ENCODE results near the gene BAG1. TPM values are rescaled to one million over a fixed set of nuclear protein-coding genes. Genes with fewer than 3 reads are reported as not detected.

The BAG1 gene
- 55.6 and 111 TPM in 2 replicates for total RNA-seq (2014; rRNA removed; shearing (Covaris generic); ENCODE audit: low replicate concordance)

DNA sequence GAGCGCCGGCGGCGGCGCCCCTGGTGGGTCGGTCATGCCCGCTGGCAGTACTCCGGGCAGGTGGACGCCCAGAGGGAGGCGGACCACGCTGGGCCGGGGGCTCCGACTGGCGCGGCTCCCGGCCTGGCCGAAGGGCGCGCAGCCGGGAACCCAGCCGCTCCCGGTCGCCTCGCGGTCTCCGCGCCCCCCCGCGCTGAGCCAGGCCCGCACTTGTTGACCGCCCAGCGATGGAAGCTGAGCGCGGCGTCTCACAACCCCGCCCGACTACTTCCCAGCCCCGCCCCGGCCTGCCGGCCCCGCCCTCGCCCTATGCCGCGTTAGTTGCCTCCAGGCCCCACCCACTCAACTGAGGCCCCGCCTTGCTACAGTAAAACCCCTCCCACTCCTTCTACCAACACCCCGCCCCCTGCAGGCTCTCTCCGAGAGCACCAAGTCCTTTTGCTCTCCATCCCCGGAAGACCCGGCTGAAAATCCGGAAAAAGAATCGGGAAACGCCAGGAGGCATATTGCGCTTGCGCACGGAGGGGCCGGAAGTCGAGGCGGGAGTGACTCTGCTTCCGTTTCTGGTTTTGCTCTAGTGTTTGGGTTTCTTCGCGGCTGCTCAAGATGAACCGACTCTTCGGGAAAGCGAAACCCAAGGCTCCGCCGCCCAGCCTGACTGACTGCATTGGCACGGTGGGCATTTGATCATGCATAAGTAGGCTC, at the start of gene BAG1, which contains the start of gene CHMP5:
BAG1 (minus strand) TSS at position 236 of the 705 bp plus-strand sequence.
CHMP5 (plus strand) TSS at position 577 of the 705 bp plus-strand sequence; CDS start at position 607, 30 bp downstream.
- peaks cover 47% of the 10 kb centered on the region; the same call in 1 of the 2 replicates for H3K36me3 ChIP-seq (ENCODE audit: insufficient read depth, low read length)
- H3K4me1 ChIP-seq (ENCODE audit: low read length): peaks cover 30% of the 10 kb centered on the region
- H3K27me3 ChIP-seq (ENCODE audit: low read length): no peaks in the 10 kb centered on the region
- no peaks in the 10 kb centered on the region for H3K9me3 ChIP-seq (ENCODE audit: low read length)
- peak within 1 kb of the TSS; percentile 93 for H3K9ac ChIP-seq (ENCODE audit: low read length)
- H3K4me2 ChIP-seq (ENCODE audit: low read depth, low read length, poor library complexity, severe bottlenecking): peak within 1 kb of the TSS; percentile 89
- H3K4me3 ChIP-seq (ENCODE audit: low read length): peak within 1 kb of the TSS; percentile 86
- peak; percentile 100 for DNase-seq
- H3K9me2 ChIP-seq (replicated peaks; ENCODE audit: insufficient read depth, low read length): no peaks in the 10 kb centered on the region
- H3K79me2 ChIP-seq (ENCODE audit: low read length): peaks cover 70% of the 10 kb centered on the region
- peak within 1 kb of the TSS; percentile 42 for H3K27ac ChIP-seq (ENCODE audit: low read length)
- peak within 1 kb of the TSS; percentile 59; the same call in 1 of the 2 replicates for H2AFZ ChIP-seq (ENCODE audit: low read length)
- peaks cover 5% of the 10 kb centered on the region; the same call in 1 of the 2 replicates for H4K20me1 ChIP-seq (ENCODE audit: insufficient read depth, low read depth, low read length)

DNA sequence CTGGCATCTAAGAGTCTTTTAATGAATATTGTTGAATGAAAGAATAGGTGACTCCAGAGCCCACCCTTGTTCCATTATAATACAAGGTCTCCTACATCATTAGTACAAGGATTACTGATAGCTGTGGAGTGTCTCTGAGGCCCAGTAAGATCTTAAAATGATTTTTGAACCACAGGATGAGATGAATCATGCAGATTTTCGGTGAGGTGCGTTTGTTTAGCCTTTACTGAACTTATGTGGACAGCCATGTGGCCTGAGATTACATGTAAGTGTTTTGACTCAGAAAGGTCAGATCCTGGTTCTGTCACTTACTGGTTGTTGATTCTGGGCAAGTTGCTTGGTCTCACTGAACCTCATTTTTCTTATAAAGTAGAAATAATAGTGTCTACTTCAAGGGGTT, 47.4 kb upstream of the BAG1 start:
- Histone ChIP-seq H4K20me1 (ENCODE audit: insufficient read depth, low read depth, low read length) (no peaks in the 10 kb centered on the region), H3K9me2 (replicated peaks; ENCODE audit: insufficient read depth, low read length) (no peaks in the 10 kb centered on the region), H3K27ac (ENCODE audit: low read length) (no peak overlapping the region), H3K9ac (ENCODE audit: low read length) (no peak overlapping the region), H3K4me3 (ENCODE audit: low read length) (no peak overlapping the region), H3K27me3 (ENCODE audit: low read length) (no peaks in the 10 kb centered on the region), H3K4me2 (ENCODE audit: low read depth, low read length, poor library complexity, severe bottlenecking) (no peak overlapping the region), H3K9me3 (ENCODE audit: low read length) (no peaks in the 10 kb centered on the region), H3K79me2 (ENCODE audit: low read length) (peaks cover 22% of the 10 kb centered on the region), H3K4me1 (ENCODE audit: low read length) (peaks cover 24% of the 10 kb centered on the region), H3K36me3 (ENCODE audit: insufficient read depth, low read length) (peaks cover 54% of the 10 kb centered on the region), H2AFZ (ENCODE audit: low read length) (no peak overlapping the region)
- DNase-seq: no peak

GRCh38 chr9:33310748-33311147, 46.2 kb upstream of the BAG1 start:
- no peaks in the 10 kb centered on the region for H3K9me2 ChIP-seq (replicated peaks; ENCODE audit: insufficient read depth, low read length)
- H3K4me2 ChIP-seq (ENCODE audit: low read depth, low read length, poor library complexity, severe bottlenecking): no peak overlapping the region
- peak overlapping the region; percentile 55 for H3K27ac ChIP-seq (ENCODE audit: low read length)
- peaks cover 24% of the 10 kb centered on the region for H3K4me1 ChIP-seq (ENCODE audit: low read length)
- no peaks in the 10 kb centered on the region for H3K9me3 ChIP-seq (ENCODE audit: low read length)
- no peaks in the 10 kb centered on the region for H4K20me1 ChIP-seq (ENCODE audit: insufficient read depth, low read depth, low read length)
- DNase-seq: no peak
- H2AFZ ChIP-seq (ENCODE audit: low read length): no peak overlapping the region
- peaks cover 33% of the 10 kb centered on the region for H3K79me2 ChIP-seq (ENCODE audit: low read length)
- H3K27me3 ChIP-seq (ENCODE audit: low read length): no peaks in the 10 kb centered on the region
- no peak overlapping the region for H3K9ac ChIP-seq (ENCODE audit: low read length)
- H3K4me3 ChIP-seq (ENCODE audit: low read length): no peak overlapping the region
- H3K36me3 ChIP-seq (ENCODE audit: insufficient read depth, low read length): peaks cover 54% of the 10 kb centered on the region

GRCh38 chr9:33309903-33310302, 45.4 kb upstream of the BAG1 start:
- peaks cover 40% of the 10 kb centered on the region for H3K79me2 ChIP-seq (ENCODE audit: low read length)
- DNase-seq: no peak
- H3K27me3 ChIP-seq (ENCODE audit: low read length): no peaks in the 10 kb centered on the region
- peak overlapping the region; percentile 55 for H3K27ac ChIP-seq (ENCODE audit: low read length)
- peaks cover 61% of the 10 kb centered on the region for H3K36me3 ChIP-seq (ENCODE audit: insufficient read depth, low read length)
- H3K4me3 ChIP-seq (ENCODE audit: low read length): no peak overlapping the region
- peak overlapping the region; percentile 18 for H3K4me2 ChIP-seq (ENCODE audit: low read depth, low read length, poor library complexity, severe bottlenecking)
- no peaks in the 10 kb centered on the region for H4K20me1 ChIP-seq (ENCODE audit: insufficient read depth, low read depth, low read length)
- no peak overlapping the region for H2AFZ ChIP-seq (ENCODE audit: low read length)
- H3K9ac ChIP-seq (ENCODE audit: low read length): no peak overlapping the region
- no peaks in the 10 kb centered on the region for H3K9me2 ChIP-seq (replicated peaks; ENCODE audit: insufficient read depth, low read length)
- H3K9me3 ChIP-seq (ENCODE audit: low read length): no peaks in the 10 kb centered on the region
- H3K4me1 ChIP-seq (ENCODE audit: low read length): peaks cover 24% of the 10 kb centered on the region

- H3K9me2 ChIP-seq (replicated peaks; ENCODE audit: insufficient read depth, low read length): no peaks in the 10 kb centered on the region
- no peak overlapping the region for H3K9ac ChIP-seq (ENCODE audit: low read length)
- no peak overlapping the region for H3K4me3 ChIP-seq (ENCODE audit: low read length)
- H2AFZ ChIP-seq (ENCODE audit: low read length): no peak overlapping the region
- H3K4me2 ChIP-seq (ENCODE audit: low read depth, low read length, poor library complexity, severe bottlenecking): no peak overlapping the region
- H3K36me3 ChIP-seq (ENCODE audit: insufficient read depth, low read length): peaks cover 62% of the 10 kb centered on the region
- no peak for DNase-seq
- H3K9me3 ChIP-seq (ENCODE audit: low read length): no peaks in the 10 kb centered on the region
- H3K79me2 ChIP-seq (ENCODE audit: low read length): peaks cover 63% of the 10 kb centered on the region
- no peaks in the 10 kb centered on the region for H4K20me1 ChIP-seq (ENCODE audit: insufficient read depth, low read depth, low read length)
- H3K27ac ChIP-seq (ENCODE audit: low read length): no peak overlapping the region
- peaks cover 24% of the 10 kb centered on the region for H3K4me1 ChIP-seq (ENCODE audit: low read length)
- H3K27me3 ChIP-seq (ENCODE audit: low read length): no peaks in the 10 kb centered on the region
These were observed 42.6 kb upstream of the BAG1 start for GRCh38 chr9:33307067-33307466.

DNA sequence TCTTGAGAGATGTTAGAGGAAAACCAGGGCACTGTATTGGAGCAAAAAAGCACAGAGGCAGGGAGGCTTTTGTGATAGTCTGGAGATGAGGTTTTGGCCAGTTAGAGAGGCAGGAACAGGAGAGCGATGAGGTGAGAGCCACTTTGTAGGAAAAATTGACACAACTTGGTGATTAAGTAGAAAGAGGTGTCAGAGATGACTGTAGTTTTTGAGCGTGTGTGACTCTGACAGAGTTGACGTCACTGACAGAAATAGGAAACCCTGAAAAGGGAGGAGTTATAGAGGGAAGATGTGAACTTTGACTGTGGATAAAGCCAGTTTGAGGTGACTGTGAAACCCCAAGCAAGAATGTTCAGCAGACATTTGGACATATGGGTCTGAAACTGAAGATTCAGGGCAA, 41.5 kb upstream of the BAG1 start:
- no peaks in the 10 kb centered on the region for H3K9me2 ChIP-seq (replicated peaks; ENCODE audit: insufficient read depth, low read length)

GRCh38 chr9:33304362-33304761, 39.9 kb upstream of the BAG1 start:
- Histone ChIP-seq H3K9me2 (replicated peaks; ENCODE audit: insufficient read depth, low read length) (no peaks in the 10 kb centered on the region), H3K79me2 (ENCODE audit: low read length) (peaks cover 74% of the 10 kb centered on the region), H3K4me2 (ENCODE audit: low read depth, low read length, poor library complexity, severe bottlenecking) (no peak overlapping the region), H3K9ac (ENCODE audit: low read length) (no peak overlapping the region), H3K4me1 (ENCODE audit: low read length) (peaks cover 10% of the 10 kb centered on the region), H3K9me3 (ENCODE audit: low read length) (no peaks in the 10 kb centered on the region), H3K27me3 (ENCODE audit: low read length) (no peaks in the 10 kb centered on the region), H3K4me3 (ENCODE audit: low read length) (no peak overlapping the region), H4K20me1 (ENCODE audit: insufficient read depth, low read depth, low read length) (0 out of 2 replicates have a peak, but pooled peaks cover 10% of the 10 kb centered on the region), H3K36me3 (ENCODE audit: insufficient read depth, low read length) (peaks cover 74% of the 10 kb centered on the region), H3K27ac (ENCODE audit: low read length) (peak overlapping the region; percentile 8; the same call in 1 of the 2 replicates), H2AFZ (ENCODE audit: low read length) (no peak overlapping the region)
- no peak for DNase-seq

More for the DNA sequence above, 41.5 kb upstream of the BAG1 start:
- no peak for DNase-seq
- Histone ChIP-seq H3K9me3 (ENCODE audit: low read length) (no peaks in the 10 kb centered on the region), H3K9ac (ENCODE audit: low read length) (no peak overlapping the region), H3K36me3 (ENCODE audit: insufficient read depth, low read length) (peaks cover 65% of the 10 kb centered on the region), H3K4me1 (ENCODE audit: low read length) (peaks cover 24% of the 10 kb centered on the region), H3K4me3 (ENCODE audit: low read length) (no peak overlapping the region), H2AFZ (ENCODE audit: low read length) (no peak overlapping the region), H3K27ac (ENCODE audit: low read length) (no peak overlapping the region), H4K20me1 (ENCODE audit: insufficient read depth, low read depth, low read length) (0 out of 2 replicates have a peak, but pooled peaks cover 2% of the 10 kb centered on the region), H3K79me2 (ENCODE audit: low read length) (peaks cover 65% of the 10 kb centered on the region), H3K4me2 (ENCODE audit: low read depth, low read length, poor library complexity, severe bottlenecking) (no peak overlapping the region), H3K27me3 (ENCODE audit: low read length) (no peaks in the 10 kb centered on the region)

GRCh38 chr9:33300546-33300945, 36.0 kb upstream of the BAG1 start:
- no peak for DNase-seq
- Histone ChIP-seq H3K27me3 (ENCODE audit: low read length) (no peaks in the 10 kb centered on the region), H2AFZ (ENCODE audit: low read length) (no peak overlapping the region), H3K27ac (ENCODE audit: low read length) (no peak overlapping the region), H3K9me2 (replicated peaks; ENCODE audit: insufficient read depth, low read length) (no peaks in the 10 kb centered on the region), H3K9me3 (ENCODE audit: low read length) (no peaks in the 10 kb centered on the region), H3K9ac (ENCODE audit: low read length) (no peak overlapping the region), H4K20me1 (ENCODE audit: insufficient read depth, low read depth, low read length) (peaks cover 16% of the 10 kb centered on the region; the same call in 1 of the 2 replicates), H3K4me1 (ENCODE audit: low read length) (peaks cover 37% of the 10 kb centered on the region), H3K79me2 (ENCODE audit: low read length) (peaks cover 87% of the 10 kb centered on the region), H3K4me3 (ENCODE audit: low read length) (no peak overlapping the region), H3K36me3 (ENCODE audit: insufficient read depth, low read length) (peaks cover 68% of the 10 kb centered on the region), H3K4me2 (ENCODE audit: low read depth, low read length, poor library complexity, severe bottlenecking) (no peak overlapping the region)
